GM19193 (cell line): ENCODE data around the gene BICD2.

Experiments used
- POLR2A ChIP-seq: IDR thresholded peaks from 4 replicates; pipeline ENCODE4 v1.6.1; 2011; ENCODE audit not compliant: insufficient read depth, insufficient read length; ENCODE audit errors: extremely low read depth

BICD2 gene

DNA sequence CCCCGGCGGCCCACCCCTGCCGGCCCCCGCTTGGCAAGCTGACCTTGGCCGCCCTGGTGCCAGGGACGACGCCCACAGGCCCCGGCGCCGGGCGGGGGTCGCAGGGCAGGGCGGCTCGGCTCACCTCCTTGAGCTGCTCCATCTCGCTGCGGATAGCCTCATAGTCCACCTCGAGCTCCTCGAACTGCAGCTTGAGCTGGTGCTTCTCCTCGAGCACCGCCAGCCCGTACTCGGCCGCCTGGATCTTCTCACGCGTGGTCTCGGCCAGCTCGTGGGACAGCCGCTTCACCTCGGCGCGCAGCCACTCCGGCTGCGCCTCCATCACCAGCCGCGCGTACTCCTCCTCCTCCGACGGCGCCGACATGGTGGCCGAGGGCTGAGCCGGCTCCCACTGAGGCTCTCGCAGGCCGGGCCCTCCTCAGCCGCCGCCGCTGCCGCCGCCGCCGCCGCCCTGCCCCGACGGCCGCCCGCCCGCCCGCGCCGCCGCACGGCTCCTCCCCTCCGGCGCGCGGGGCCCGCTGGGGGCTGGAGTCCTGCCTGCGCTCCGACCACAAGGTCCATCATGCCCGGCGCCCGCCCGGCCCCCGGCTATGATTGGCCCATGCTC is at the start of gene BICD2:
Gene BICD2 (minus strand): TSS at position 453 of the 607 bp plus-strand sequence. CDS start 89 bp downstream, at position 364.
- TF ChIP-seq POLR2A: no peak

DNA sequence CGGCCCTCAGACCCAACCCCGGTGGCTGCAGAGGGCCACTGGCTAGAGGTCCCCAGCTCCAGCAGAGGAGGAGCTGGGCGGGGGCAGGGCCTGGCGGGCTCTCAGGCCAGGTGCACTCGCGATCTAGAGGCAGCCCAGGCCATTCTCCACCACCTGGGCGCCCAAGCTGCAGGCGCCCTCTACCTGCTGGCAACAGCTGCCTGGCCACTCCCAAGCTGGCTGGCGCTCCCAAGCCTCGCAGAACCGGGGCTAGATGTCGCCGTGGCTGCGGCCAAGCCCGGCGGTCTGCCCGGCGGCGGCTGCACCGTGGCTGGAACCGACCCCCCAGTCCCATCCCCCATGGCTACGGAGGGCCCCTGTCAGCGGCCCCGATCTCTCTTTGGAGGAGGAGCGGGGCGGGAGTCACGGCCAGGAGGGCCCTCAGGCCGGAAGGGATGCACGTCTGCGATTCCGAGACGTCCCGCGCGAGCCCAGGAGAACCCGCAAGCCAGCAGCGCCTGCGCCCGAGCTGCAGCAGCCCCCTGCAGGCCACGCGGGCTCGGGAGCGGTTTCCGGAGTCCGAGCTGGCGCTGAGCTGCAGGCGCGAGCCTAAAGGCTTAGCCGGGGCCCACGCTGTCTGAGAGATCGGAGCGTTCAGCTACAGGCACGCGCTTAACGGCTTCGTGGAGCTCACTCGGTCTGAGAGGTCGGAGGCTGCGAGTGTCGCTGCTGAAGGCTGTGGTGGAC is 44.3 kb upstream of the BICD2 start:
- no peak for TF ChIP-seq POLR2A

DNA sequence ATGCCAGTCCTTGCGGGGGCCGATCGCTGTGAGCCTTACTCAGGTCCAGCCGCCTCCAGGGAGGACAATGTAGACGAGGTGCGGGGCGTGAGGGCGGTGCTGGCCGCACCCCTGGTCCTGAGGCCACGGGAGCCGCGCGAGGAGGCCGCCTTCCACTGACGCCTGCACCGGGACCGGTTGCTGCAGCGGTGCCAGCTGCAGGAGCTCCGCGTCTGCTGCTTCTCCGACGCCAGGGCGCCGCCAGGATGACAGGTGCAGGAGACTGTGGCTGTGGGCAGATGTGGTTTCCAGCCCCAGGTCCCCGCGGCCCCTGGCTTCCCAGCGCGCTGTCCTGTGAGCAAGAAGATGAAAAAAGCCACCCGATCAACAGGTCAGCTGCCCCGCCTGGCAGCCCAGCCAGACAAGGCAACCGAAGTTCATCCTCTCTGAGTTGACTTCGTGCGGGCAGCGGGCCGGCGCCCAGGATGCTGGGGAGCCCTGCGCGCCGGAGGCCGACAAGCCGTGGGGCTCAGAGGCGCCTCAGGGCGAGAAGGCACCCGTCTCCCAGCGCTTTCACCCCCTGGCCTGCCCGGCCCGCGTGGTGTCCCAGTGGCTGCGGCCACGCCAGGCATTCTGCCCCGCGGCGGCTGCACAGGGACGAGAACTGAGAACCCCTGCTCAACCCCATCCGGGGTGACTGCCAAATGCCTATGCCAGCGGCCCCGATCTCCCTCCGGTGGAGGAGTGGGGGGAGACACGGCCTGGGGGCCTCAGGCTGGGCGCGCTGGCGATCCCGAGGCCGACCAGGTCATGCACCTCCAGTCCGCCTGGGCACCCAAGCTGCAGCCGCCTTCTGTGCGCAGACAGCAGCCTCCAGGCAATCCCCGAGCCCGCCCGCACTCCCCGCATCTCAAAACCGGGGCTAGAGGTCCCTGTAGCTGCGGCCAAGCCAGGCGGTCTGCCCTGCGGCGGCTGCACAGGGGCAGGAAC is 43.4 kb upstream of the BICD2 start:
- TF ChIP-seq POLR2A: no peak

DNA sequence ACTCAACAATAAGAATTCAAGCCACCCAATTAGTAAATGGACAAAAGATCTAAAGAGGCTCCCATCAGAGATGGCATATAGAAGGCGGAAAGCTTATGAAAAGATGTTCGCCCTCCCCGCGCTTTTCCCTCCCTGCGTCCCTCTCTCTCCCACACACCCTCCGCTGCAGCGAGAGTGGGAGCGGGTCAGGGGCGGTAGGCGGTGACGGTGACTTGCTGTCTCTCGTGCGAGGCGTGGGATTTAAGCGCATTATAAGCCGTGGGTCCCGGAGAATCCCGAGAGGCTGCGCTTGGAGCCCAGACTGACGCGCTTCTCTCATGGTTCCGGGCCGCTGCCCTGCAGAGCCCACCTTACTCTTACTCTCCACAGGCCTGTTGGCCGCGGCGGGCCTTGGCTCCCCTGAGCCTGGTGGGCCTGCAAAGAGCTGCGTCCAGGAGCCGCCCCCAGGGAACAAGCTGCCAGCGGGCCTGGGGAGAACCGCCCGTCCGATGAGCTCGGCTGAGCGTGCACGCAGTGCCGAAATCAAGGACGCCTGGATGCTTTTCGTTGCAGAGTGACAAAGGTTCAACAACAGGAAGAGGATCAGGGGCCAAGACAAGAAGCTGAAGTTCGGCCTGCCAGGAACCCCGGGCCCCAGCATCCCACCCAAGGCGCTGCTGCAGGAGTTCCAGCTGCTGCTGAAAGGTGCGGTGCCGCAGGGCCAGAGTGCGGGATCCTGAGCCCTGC is 42.6 kb upstream of the BICD2 start:
- TF ChIP-seq POLR2A: no peak

DNA sequence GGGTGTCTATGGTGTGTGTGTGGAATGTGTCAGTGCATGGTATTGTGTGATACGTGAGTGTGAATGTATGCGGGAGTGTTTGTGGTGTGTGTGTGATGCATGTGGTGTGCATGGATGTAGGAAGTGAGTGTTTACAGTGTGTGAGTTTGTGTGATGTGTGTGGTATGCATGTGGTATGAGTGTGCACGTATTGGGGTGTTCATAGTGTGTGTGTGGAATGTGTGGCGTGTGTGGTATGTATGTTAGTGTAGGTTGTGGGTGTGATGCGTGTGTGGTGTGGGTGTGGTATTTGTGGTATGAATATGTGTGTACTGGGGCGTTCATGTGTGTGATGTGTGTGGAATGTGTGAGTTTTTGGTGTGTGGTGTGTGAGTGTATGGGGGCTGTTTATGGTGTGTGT is 40.1 kb upstream of the BICD2 start:
- no peak for TF ChIP-seq POLR2A

DNA sequence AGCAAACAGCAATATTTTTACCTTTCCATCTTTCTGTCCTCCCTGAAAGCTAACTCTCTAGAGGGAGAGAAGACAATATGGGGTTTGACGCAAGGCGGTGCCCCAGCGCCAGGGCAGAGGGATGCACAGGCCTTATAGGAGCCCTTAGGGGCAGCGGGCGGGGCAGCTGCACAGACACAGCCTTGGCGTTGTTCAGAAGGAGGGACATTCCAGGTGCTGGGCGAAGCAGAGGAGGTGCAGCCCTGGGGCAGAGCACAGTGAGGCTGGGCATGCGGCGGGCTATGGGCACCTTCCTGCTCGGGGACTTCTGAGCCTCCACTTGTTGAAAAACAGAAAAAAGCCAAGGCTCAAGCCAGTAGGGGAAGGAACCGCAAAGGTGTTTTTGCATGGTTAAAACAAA is 33.7 kb upstream of the BICD2 start:
- no peak for TF ChIP-seq POLR2A

DNA sequence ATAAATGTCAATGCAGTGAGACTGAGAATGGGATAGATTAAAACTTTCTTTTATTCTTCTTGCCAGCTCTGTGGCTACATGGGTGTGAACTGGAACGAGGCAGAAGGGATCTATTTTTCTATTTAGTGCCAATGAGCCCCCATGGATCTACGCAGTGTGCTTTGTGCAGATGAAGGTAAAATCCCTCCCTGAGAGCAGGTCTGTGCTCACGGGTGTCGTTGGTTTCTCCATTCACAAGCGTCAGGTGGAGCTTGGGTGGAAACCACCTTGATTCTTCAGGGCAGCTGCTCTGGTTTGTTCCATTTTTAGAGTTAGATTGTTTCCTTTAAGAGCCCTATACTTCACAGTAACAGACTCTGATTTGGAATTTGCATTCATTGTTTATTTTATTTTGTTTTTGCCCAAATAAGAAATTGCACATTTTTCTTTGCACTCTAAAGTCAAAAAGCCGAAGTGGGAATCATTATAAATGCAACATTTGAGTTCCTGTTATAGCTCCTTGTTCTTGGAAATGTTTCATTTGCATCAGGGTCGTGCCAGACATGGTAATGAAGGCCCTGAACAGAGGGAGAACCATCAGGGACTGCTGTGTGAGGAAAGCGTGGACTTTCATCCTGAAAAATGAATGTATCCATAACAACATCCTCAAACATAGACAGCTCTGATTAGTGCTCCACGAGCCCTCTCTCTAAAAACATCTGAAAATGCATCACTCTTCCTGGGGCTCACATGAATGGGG is 31.1 kb upstream of the BICD2 start:
- no peak for TF ChIP-seq POLR2A

DNA sequence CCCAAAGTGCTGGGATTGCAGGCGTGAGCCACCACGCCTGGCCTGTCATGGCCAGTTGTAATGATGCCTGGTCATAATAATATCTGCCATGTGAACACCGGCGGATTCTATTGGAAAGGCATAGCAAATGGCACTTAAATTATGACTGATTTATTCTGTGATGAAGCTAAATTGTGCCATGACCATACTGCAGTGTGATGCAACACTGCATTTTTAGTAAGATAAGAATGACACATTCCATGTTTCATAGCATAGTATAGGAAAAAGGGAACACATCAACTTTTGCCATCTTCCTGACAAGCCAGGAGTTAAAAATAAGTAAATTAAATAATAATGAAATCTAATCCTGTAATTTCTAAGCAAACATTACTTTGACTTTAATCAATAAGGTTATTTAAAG is 30.4 kb upstream of the BICD2 start:
- no peak for TF ChIP-seq POLR2A

DNA sequence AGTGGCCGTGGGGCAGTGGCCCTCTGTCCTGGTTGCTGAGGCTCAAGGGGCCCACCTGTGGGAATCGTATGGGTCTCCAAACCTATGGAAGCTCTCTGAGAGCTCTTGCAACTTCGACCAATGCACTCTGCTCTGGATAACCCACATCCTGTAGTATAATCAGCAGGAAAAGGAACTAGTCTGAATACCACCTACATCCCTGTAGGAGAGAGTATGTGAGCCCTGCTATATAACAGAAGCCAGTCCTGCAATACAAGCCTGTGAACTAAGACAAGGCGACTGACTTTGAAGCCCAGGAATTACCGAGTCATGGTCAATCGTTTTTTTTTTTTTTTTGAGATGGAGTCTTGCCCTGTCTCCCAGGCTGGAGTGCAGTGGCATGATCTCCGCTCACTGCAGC is 29.8 kb upstream of the BICD2 start:
- TF ChIP-seq POLR2A: no peak

DNA sequence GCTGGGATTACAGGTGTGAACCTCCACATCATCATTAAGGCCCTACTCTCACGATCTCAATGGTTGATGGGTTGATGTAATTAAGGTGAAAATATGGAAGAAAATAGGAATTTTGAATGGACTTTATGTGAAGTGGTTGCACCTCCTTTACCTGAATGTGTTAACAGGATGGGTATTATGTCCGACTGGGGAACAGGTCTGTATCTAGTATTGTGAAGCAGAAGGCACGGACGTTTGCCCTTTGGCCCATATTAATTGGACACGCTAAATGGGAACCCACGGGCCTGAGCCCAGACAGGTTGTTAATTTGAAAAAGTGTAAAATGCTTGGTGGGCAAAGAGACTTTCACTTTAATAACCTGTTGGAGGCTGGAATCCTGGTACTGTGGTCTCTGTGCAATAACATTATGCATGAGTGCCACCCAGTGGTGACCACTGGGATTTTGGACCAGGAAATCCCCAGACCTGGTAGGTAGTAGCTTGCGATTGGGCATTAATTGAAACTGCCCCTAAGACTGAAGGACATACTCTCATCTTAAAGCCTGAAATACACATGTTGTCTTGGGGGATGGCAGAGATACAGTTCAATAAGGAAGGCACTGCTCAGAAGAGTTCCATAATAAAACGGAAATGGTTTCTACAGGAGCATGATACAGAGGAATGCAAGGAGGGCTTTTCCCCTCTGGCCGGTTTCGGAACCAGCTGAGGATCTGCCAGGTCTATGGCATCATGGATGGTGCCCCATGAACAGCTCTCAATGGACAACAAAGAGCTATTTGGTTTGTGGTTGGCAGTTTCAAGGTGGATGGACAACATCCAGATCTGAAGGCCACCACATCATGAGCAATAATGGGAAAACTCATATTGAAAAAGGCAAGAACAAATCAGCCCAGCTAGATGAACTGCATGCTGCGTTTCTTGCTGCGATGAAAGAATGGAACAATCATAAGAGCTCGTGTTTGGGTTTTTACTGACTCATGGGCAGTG is 26.2 kb upstream of the BICD2 start:
- no peak for TF ChIP-seq POLR2A

DNA sequence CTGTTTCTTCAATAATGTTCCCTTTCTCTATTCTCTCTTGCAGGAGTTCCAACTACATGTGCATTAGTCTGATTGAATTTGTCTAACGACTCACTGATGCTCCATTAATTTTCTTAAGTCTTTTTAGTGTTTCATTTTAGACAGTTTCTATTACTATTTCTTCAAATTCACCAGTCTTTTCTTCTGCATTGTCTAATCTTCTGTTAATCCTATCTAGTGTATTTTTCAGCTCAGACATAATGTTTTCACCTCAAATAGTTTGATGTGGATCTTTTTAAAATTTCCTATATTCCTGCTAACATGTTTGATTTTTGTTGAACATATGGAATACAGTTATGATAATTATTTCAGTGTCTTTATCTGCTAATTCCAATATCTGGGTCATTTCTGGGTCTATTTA is 21.7 kb upstream of the BICD2 start:
- no peak for TF ChIP-seq POLR2A

DNA sequence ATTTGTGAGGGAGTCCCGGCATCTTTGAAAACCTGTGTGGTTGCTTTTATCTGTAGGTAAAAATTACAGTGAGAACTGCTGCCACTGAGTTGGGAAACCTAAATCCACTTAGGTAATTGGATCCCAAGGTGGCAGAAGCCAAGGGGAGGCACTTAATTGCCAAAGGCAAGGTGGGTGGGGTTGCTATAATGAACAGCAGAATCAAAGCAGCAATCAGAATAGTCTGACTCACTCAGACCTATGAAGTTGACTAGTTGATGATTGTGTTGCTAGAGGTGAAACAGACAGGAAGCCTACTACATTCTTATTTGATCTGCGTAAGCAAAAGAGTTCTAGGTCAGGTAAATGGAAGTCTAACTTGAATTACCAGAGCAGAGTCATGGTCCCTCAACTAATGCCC is 17.3 kb upstream of the BICD2 start:
- TF ChIP-seq POLR2A: no peak

DNA sequence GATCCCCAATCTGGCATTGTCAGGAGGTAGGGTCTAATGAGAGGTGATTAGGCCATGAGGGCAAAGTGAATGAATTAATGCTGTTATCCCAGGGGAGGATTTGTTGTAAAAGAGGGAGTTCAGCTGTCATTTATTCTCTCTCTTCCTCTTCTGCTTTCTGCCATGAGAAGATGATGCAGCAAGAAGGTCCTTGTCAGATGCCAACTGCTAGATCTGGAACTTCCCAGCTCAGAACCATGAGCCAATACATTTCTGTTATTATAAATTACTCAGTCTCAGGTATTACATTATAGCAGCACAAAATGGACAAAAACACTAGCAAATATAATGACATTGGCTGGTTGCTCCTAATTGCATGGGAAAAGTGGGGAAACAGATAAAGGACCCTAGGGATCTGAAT is 15.6 kb upstream of the BICD2 start:
- TF ChIP-seq POLR2A: no peak

DNA sequence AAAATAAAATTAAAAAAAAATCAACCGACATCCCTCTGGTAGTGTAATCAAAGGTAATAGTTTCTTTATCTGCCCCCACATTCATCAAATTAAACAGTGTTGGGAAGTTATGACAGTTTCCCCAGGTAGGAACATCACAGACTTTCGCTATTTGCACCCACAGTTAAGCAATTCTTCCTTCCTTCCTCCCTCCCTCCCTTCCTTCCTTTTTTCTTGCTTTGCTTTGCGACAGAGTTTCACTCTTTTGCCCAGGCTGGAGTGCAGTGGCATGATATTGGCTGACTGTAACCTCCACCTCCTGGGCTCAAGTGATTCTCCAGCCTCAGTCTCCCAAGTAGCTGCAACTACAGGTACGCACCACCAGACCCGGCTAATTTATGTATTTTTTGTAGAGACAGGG is 10.8 kb upstream of the BICD2 start:
- TF ChIP-seq POLR2A: no peak

DNA sequence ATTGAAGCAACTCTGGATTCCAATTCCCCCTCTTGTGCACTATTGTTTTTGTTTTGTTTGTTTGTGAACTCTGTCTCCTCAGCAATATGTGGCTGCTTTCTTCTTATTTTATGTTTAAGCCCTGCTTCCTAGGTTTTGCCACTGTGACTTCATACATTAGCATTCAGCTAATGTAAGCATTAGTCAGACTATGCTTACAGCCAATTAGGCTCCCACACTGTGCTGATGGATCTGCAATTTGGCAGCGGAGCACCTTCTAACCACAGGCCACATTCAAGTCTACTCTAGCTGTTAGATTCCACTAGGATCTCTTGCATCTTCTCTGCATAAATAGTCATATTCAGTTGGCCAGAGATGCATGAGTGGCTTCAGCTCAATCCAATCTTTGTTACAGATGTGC is 9.6 kb upstream of the BICD2 start:
- TF ChIP-seq POLR2A: no peak
